OCI-LY3 (cell line): ENCODE results near the gene CMTR1.

ENCODE experiments used
- EZH2phosphoT487 ChIP-seq: fragments of 200-600 bp; shearing (Covaris generic); IDR thresholded peaks from 2 replicates; pipeline ENCODE4 v1.6.1; 2018; ENCODE audit warnings: antibody characterized with exemption, mixed run types, low read depth
- TF ChIP-seq, protein P1 (sequence below): fragments of 200-600, 300-600 bp; sonication (generic); IDR thresholded peaks from 2 replicates; pipeline ENCODE4 v1.5.1; 2014; ENCODE audit warnings: antibody characterized with exemption, low read length, low read depth

DNA sequence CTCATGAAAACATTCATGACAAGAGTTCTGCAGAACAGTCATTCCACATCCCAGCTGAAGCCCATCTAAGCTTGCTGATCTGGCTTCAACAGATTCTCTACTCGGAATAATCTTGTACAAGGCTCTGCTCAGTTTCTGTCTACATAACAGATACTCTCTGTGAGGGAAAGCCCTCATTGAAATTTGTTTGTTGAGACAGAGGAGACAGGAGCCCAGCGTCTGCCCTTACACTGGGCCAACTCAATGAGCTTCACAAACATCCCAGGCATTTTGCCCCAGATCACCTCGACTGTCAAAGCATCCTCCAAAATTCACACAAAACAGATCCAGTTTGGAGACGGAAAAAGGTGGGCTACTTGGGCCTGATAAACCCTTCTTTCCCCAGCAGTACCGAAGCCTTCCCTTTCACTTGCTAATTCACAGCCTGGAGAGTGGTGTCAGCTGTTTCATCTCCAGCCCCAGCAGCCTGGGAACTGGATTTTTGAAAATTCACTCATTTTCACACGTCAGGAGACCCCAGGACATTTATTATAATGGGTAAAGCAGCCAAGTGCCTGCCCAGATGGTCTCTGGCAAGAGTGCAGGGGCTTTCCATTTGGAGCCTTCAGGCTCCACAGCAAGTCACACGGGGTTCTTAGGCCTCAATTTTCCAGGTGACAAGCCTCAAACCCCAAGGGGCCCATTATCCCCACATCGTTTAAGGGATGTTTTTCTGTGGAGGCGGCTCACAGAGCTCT is 59.4 kb downstream of the CMTR1 start:
- TF ChIP-seq, protein P1, sequence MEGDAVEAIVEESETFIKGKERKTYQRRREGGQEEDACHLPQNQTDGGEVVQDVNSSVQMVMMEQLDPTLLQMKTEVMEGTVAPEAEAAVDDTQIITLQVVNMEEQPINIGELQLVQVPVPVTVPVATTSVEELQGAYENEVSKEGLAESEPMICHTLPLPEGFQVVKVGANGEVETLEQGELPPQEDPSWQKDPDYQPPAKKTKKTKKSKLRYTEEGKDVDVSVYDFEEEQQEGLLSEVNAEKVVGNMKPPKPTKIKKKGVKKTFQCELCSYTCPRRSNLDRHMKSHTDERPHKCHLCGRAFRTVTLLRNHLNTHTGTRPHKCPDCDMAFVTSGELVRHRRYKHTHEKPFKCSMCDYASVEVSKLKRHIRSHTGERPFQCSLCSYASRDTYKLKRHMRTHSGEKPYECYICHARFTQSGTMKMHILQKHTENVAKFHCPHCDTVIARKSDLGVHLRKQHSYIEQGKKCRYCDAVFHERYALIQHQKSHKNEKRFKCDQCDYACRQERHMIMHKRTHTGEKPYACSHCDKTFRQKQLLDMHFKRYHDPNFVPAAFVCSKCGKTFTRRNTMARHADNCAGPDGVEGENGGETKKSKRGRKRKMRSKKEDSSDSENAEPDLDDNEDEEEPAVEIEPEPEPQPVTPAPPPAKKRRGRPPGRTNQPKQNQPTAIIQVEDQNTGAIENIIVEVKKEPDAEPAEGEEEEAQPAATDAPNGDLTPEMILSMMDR = no peak
- TF ChIP-seq EZH2phosphoT487 = no peak
